Measurements from ENCODE around the gene KIAA0513. TPM values are rescaled to one million over a fixed set of nuclear protein-coding genes. Genes with fewer than 3 reads are reported as not detected.
A peak's percentile ranks its signal among the peaks of the same experiment; 100 is the strongest.

The KIAA0513 gene
- total RNA-seq, 3 donors from 2014 or later: 31.9 to 36.5 (median 33.5) TPM

GRCh38 chr16:85072947-85073346, 45.4 kb downstream of the KIAA0513 start:
- Histone ChIP-seq H3K4me1 (ENCODE audit: low read depth) (no peaks in the 10 kb centered on the region), H3K9me3 (no peaks in the 10 kb centered on the region), H3K4me3 (no peak overlapping the region), H3K36me3 (ENCODE audit: low read depth) (peaks cover 3% of the 10 kb centered on the region)
- intact Hi-C loops (cut with DNase I, micrococcal nuclease): no loop called here
- no peak for ATAC-seq
- TF ChIP-seq, protein P1, sequence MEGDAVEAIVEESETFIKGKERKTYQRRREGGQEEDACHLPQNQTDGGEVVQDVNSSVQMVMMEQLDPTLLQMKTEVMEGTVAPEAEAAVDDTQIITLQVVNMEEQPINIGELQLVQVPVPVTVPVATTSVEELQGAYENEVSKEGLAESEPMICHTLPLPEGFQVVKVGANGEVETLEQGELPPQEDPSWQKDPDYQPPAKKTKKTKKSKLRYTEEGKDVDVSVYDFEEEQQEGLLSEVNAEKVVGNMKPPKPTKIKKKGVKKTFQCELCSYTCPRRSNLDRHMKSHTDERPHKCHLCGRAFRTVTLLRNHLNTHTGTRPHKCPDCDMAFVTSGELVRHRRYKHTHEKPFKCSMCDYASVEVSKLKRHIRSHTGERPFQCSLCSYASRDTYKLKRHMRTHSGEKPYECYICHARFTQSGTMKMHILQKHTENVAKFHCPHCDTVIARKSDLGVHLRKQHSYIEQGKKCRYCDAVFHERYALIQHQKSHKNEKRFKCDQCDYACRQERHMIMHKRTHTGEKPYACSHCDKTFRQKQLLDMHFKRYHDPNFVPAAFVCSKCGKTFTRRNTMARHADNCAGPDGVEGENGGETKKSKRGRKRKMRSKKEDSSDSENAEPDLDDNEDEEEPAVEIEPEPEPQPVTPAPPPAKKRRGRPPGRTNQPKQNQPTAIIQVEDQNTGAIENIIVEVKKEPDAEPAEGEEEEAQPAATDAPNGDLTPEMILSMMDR (IDR thresholded peaks at IDR 0.05): no peak
- no peak for DNase-seq

GRCh38 chr16:85074225-85074914, 46.8 kb downstream of the KIAA0513 start:
- no peaks in the 10 kb centered on the region for H3K4me1 ChIP-seq (ENCODE audit: low read depth)
- TF ChIP-seq, protein P1 (IDR thresholded peaks at IDR 0.05): no peak
- ATAC-seq (peak; percentile 64), DNase-seq (no peak)
- H3K36me3 ChIP-seq (ENCODE audit: low read depth): peaks cover 3% of the 10 kb centered on the region
- no peak overlapping the region for H3K4me3 ChIP-seq
- intact Hi-C loops (cut with DNase I, micrococcal nuclease): no loop called here
- no peaks in the 10 kb centered on the region for H3K9me3 ChIP-seq

DNA sequence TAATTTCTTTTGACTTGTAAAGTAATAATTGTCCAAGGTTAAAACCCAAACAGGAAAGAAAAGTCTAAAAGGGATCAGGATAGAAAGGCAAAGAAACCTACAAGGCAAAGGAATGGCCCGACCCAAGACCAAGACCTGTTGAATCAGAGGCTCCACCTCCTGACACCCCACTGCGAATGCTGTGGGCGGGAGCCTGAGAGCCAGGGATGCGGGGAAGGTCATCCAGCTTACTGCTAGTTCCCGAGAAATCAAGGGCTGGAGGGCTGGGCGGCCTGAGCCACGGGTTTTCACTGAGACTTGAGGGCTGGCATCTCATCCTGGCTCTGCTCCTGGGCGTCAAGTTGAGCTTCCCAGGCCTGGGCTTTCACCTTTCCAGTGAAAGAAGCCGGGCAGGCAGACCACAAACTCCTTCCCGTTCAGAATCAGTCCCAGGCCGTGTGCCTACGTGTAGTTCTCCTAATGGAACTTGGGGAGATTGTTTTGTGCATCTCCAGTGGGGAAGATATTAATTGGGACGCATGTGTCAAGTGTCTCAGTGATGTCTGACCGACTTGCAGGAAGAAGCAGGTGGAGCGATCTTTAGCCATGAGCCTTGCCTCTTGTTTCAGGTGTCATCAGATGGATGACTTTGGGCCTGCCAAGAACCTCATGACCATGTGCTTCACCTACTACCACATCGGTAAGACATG, 47.8 kb downstream of the KIAA0513 start:
- no peak for ATAC-seq
- Histone ChIP-seq H3K4me3 (no peak overlapping the region), H3K9me3 (no peaks in the 10 kb centered on the region), H3K36me3 (ENCODE audit: low read depth) (no peaks in the 10 kb centered on the region), H3K4me1 (ENCODE audit: low read depth) (no peaks in the 10 kb centered on the region)
- no peak for DNase-seq
- TF ChIP-seq, protein P1 (IDR thresholded peaks at IDR 0.05): no peak
- intact Hi-C loops (cut with DNase I, micrococcal nuclease): no loop called here

DNA sequence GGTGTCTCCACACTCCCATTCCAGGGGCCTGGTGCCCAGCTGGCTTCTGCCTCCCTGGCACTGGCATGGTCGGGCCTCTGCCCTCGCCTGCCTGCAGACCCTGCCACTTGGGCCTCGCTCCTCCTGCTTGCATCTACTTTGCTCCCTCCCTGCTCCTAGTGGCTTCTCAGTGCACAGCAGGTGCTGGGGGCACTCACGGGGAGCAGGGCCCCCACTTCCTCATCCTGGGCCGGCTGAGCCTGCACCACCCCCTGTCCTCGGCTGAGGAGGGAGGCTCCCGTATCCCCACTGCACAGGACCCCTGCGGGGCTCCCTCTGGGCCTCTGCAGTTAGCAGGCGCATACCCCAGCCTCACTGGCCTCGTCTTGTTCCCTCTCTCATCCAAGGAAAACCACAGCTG, 49.4 kb downstream of the KIAA0513 start:
- TF ChIP-seq, protein P1 (IDR thresholded peaks at IDR 0.05): no peak
- no peaks in the 10 kb centered on the region for H3K9me3 ChIP-seq
- DNase-seq (no peak), ATAC-seq (no peak)
- H3K4me3 ChIP-seq: no peak overlapping the region
- H3K4me1 ChIP-seq (ENCODE audit: low read depth): no peaks in the 10 kb centered on the region
- intact Hi-C loops (cut with DNase I, micrococcal nuclease): no loop called here
- no peaks in the 10 kb centered on the region for H3K36me3 ChIP-seq (ENCODE audit: low read depth)

DNA sequence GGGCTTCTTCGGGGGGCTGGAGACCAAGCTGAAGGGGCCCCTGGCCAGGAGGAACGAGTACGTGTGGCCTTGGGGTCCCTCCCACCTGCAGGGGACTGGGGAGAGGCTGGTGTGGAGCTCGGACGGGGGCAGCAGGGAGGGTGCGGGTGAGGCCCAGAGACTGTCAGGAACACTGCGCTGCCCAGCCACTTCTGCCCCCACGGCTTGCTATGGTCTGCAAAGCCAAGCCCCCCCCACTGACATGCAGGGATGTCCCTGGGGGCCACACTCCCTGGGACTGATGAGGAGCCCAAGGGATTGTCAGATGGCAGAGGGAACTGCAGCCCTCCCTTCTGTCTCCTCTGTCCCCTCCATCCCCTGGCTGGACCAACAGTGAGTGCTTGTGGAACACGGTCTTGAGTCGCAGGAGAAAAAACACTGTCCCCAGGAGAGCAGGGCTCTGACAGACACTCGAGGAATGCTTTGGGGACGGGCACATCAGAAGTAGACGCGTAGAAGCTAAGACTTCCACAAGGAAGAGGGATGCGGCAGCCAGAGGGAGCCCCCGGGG, 50.1 kb downstream of the KIAA0513 start:
- H3K4me1 ChIP-seq (ENCODE audit: low read depth): no peaks in the 10 kb centered on the region
- no peak for DNase-seq
- intact Hi-C loops (cut with DNase I, micrococcal nuclease): no loop called here
- no peaks in the 10 kb centered on the region for H3K9me3 ChIP-seq
- H3K4me3 ChIP-seq: no peak overlapping the region
- no peaks in the 10 kb centered on the region for H3K36me3 ChIP-seq (ENCODE audit: low read depth)
- ATAC-seq: no peak
- TF ChIP-seq, protein P1 (IDR thresholded peaks at IDR 0.05): no peak

Measured in mucosa of descending colon (tissue), 3 donors.